NCI-H345 treated with DMSO at 0.1 percent for 48 hours (cell line): ENCODE data around the gene ANKLE2.
"Not testable (repeated sequence)": the region's sequence is repeated elsewhere in the genome, so short reads cannot be mapped to it uniquely, and the experiment has no call there.

ENCODE experiments used
- DNase-seq: peaks from one replicate; lab custom pipeline; 2025; ENCODE audit not compliant: unreplicated experiment; lab: John Stamatoyannopoulos, UW

Gene ANKLE2

GRCh38 chr12:132777614-132778013 is 16.0 kb upstream of the ANKLE2 start:
- no peak for DNase-seq

GRCh38 chr12:132776816-132777568 is 15.4 kb upstream of the ANKLE2 start:
- DNase-seq = no peak

- DNase-seq = not testable (repeated sequence)
Measured at GRCh38 chr12:132776230-132776625, 14.6 kb upstream of the ANKLE2 start.

GRCh38 chr12:132775502-132776229 is 14.0 kb upstream of the ANKLE2 start:
- DNase-seq = no peak

- DNase-seq = no peak
Measured at GRCh38 chr12:132774646-132775275, 13.1 kb upstream of the ANKLE2 start.

- DNase-seq = no peak
Measured at GRCh38 chr12:132774159-132774558, 12.5 kb upstream of the ANKLE2 start.

GRCh38 chr12:132773077-132773955 is 11.7 kb upstream of the ANKLE2 start:
- no peak for DNase-seq

- no peak for DNase-seq
Measured at GRCh38 chr12:132772606-132773005, 11.0 kb upstream of the ANKLE2 start.

- DNase-seq = no peak
Measured at GRCh38 chr12:132771126-132771838, 9.7 kb upstream of the ANKLE2 start.

GRCh38 chr12:132766380-132767085 is 4.9 kb upstream of the ANKLE2 start:
- no peak for DNase-seq

- no peak for DNase-seq
Measured at GRCh38 chr12:132765361-132765760, 3.7 kb upstream of the ANKLE2 start.

GRCh38 chr12:132764231-132764630 is 2.6 kb upstream of the ANKLE2 start:
- DNase-seq = no peak

- DNase-seq = peak; percentile 30
Measured at GRCh38 chr12:132761921-132762583, 420 bp upstream of the ANKLE2 start.

GRCh38 chr12:132759359-132759758 is 2.3 kb downstream of the ANKLE2 start:
- no peak for DNase-seq

GRCh38 chr12:132758825-132759224 is 2.8 kb downstream of the ANKLE2 start:
- DNase-seq = not testable (repeated sequence)

- DNase-seq = no peak
Measured at GRCh38 chr12:132754160-132754932, 7.3 kb downstream of the ANKLE2 start.

GRCh38 chr12:132753670-132754069 is 8.0 kb downstream of the ANKLE2 start:
- DNase-seq = not testable (repeated sequence)

- DNase-seq = no peak
Measured at GRCh38 chr12:132748319-132748718, 13.3 kb downstream of the ANKLE2 start.
